ELR (cell line): Measurements from ENCODE around the gene MOCS2.

Source experiments
- DNase-seq: peaks from one replicate; pipeline ENCODE4 v3.0.0-alpha.2; 2015; ENCODE audit warnings: low read depth

MOCS2 gene

DNA sequence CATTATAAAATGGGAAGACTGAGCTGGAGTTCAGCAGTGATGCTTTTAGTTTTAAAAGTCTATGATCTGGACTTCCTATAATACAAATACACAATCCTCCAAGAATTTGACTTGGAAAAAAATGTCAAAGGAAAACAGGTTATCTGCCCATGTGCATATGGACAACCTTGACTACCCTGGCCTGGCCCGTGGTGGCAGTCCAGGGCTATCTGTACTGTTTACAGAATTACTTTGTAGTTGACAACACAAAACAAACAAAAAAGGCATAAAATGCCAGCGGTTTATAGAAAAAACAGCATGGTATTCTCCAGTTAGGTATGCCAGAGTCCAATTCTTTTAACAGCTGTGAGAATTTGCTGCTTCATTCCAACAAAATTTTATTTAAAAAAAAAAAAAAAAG, 17.3 kb downstream of the MOCS2 start:
- no peak for DNase-seq

DNA sequence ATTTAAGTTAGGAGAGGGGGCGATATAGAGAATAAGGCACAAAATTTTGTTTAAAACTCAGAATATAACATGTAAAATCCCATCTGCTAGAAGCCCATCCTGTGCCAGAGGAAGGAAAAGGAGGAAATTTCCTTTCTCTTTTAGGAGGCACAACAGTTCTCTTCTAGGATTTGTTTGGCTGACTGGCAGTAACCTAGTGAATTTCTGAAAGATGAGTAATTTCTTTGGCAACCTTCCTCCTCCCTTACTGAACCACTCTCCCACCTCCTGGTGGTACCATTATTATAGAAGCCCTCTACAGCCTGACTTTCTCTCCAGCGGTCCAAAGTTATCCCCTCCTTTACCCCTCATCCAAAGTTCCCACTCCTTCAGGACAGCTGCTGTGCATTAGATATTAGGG, 18.3 kb downstream of the MOCS2 start:
- DNase-seq: peak; percentile 86

DNA sequence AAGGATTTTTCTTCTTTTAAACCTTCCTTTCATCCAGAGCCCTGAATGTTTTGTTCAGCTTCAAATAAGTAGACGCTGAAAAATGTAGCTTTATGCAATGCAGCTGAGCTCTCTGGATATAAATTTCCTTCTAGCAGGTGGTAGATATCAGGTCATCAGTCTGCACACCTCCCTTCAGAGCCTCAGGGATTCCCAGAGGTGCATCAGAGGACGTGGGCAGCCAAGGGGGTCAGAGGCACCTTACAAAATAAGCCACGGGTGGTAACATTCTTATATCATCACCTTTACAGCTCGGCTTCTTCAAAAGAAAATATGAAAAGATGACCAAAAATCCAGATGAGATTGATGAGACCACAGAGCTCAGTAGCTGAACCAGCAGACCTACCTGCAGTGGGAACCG, 19.3 kb downstream of the MOCS2 start:
- DNase-seq: no peak

DNA sequence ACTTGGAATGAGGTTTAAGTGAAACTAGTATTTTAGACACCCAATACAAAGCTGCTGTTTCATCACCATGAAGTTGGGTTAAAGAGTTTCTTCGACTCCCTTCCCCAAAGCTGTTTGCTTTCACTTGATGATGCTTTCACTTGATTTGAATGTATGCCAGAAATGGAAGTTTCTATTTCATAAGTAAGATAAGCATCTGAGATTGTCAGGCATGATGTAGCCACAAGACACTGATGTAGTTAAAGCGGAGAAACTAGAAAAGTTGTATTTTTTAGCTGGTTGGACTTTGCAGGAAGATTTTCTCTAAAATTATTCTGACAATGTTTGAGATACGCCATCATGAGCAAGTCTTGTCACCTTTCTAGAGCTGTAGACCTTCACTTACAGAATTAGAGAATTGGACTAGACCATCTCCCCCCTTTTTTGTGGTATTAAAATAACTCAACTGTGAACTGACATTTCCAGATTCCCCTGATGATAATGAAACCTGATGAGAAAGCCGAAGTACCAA, 20.0 kb downstream of the MOCS2 start:
- DNase-seq: peak; percentile 32

DNA sequence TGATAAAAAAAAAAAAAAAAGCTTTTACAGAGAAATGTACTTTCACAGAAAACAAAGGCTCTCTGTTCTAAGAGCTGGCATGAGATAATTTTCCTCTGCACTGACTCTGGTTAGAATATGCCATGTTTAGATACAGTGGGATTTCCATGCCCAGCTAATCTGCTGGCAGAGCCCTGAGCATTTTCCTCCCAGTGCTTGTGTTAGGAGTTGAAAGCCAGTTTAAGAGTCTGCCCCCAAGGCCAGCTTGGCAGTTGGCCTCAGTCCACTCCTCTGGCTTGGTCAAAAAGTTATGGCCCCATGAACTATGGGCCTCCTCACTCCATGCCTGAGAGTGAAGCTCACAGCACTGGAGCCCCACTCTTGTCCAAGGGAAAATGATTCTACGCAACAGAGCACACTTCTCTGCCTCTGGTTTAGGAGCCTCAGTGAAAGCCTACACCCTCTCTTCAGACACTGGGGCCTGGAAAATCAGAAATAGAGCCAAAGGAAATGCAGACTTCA, 21.9 kb downstream of the MOCS2 start:
- DNase-seq: no peak

DNA sequence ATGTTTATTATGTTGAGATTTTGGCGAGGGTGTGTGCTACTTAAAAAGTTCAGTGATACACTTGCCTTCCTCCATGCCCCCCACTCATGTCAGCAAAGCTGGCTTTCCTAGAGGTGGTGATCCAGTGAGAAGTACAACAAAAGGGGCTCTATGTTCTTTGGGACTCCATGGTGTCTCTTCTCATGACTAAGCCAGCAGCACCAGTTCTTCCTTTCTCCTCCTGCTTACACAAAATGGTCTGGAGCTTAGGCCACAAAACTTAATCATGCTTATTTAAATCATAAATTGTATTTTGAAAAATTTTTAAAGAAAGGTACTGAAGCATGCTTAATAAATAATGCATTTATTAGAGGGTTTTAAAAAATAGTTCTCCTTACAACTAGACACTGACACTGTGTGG, 22.4 kb downstream of the MOCS2 start:
- DNase-seq: no peak

DNA sequence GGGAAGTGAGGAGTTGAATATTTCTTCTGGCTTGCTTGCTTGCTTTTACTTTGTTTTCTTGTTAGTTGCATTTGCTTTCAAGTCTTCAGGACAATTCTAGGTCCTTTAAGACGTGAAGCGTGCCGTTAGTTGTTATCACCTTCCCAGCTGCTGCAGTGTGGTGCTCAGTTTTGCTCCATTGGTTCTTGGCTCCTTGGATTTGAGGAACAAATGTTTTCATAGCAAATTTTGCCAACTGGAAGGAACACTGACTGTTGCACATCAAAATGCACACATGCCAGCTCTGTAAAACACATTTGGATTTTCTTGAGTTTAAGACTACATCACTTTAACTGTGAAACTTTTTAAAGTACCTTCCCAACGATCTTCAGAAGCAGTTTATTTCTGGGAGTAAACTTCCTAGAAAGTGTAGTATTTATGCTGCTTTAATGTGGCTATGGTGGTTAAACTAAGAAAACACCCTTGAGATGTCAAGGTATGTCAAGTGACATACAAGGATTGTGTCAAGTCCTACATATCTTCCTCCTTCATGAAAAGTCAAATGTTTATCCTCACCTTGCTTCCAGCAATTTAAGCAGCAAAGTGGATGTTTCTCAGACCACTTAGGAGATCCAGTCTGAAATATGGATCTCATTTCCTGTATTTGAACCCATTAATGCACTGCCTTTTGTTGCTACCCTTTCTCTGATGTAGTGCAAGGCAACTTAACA, 24.9 kb downstream of the MOCS2 start:
- DNase-seq: no peak

DNA sequence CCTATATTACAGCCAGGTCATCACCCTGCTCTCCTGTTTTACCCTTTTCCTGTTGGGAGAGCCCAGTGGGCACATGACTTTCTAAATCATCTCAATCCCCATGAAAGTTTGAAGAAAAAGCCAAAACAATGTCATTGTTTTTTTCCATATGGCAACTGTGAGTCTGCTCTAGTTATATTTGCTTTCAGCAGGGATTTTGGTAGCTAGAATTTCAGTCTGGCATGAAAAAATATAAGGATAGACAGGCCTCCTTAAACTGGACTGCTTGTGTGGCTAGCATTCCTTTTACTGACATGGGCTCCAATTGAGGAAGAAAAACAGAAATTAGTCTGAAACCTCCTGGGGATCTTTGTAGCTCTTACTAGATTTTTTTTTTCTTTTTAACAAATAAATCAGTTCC, 25.6 kb downstream of the MOCS2 start:
- DNase-seq: no peak

DNA sequence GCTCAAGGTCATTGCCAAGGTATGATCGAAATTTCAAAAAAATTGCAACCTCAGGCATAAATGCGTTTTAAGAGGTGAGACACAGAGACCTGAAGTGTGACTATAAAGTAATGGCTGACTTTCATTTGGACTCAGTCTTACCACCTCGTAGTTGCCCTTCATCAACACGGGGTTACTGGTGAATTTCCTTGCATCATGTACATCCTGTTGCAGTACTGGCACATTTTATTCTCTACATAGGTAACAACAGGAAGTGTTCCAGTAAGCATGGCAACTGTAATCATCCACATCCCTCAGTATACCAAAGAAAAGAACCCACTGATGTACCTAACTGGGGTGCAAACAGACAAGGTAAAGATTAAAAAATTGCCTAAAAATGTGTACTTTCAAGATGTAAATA, 29.3 kb downstream of the MOCS2 start:
- DNase-seq: no peak

DNA sequence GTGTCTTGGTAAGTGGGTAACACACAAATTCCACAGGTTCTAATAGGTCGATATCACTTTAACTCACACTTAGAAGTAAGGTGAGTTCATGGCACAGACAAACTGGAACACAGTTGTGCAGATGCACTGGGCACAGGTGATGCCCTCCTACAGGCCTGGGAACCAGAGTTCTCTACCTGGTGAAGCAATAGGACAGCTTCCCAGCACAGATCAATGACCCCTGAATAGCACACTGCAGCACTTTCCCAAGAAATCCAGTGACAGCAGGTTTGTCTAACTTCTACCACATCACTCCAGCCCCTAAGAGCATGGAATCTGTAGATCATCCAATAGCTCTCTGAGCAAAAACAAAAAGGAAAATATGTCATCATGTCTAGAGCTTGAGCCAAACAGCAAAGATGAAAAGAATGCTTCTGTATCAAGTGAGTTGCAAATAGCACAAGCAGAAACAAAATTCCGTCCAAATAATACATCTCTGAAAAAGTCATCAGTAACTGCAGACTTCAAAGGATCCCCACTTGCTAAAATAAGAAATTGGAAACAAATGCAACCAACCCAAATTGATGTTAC, 33.5 kb downstream of the MOCS2 start:
- no peak for DNase-seq

DNA sequence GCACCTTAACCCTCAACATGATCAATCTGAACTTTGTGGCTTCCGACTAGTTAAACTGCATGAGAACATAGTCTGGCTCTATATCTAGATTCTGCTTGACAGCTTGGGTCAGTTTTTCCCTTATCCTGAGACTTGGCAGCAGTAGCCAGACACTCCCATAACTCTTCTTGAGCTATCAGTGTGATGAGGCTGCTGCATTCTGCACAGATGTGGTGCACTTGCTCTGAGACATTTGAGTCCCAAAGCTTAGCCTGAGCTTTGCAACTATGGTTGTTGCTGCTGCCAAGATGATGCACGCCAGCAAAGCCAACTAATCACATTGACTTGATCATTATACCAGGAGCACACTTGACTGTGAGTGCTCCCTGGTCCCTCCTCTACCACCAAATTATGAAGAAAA, 36.2 kb downstream of the MOCS2 start:
- DNase-seq: no peak

DNA sequence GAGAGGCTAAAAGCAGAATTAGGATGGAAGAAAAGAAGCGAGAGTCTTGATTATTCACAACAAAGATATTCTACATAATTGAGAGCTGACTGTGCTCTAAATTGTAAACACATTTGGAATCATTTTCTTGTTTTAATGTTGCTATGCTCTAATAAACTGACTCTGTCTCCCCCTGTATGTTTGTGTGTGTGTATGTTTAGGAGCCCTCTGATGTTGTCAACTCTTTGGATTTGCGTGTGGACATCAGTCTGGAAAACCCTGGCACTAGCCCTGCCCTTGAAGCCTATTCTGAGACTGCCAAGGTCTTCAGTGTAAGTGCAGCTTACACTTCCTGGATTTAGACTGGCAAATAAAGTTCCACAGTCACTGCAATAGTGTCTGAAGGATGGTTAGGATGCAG, 37.8 kb downstream of the MOCS2 start:
- DNase-seq: peak; percentile 62

DNA sequence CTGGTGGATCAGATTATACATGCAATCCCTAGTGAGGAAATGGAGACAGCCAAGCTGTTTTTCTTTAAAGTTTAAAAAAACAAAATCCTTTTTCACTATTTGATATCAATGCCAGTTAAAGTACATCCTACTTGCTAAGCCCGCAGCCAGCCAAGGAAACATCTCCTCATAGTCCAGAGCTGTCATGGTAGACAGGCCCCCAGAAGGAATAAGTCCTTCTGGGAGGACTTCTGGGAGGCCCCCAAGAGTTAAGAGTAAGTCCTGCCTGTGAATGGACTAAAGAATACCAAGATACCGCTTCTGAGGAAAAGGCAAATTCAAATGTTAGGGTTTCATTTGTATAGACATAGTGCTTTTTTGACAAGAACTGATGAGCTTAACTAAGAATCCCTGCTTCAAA, 38.3 kb downstream of the MOCS2 start:
- DNase-seq: no peak

DNA sequence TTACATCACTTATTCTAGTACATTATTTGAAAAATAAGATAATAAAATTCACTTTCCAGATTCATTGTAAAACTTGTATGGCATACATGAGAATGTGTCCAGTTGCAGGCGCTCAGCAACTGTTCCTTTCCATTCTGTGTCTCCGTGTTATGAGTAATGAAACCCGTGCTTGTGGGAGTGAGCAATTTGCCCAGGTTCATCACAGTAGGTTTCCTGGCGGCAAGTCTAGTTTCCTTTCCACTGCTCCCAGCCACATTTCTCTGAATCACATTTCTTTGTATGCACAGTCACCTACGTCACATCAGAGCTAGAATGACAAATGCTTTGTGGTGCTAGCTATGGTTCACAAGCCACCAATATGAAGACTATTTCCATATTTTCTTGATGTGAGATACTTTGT, 39.9 kb downstream of the MOCS2 start:
- peak; percentile 96 for DNase-seq

DNA sequence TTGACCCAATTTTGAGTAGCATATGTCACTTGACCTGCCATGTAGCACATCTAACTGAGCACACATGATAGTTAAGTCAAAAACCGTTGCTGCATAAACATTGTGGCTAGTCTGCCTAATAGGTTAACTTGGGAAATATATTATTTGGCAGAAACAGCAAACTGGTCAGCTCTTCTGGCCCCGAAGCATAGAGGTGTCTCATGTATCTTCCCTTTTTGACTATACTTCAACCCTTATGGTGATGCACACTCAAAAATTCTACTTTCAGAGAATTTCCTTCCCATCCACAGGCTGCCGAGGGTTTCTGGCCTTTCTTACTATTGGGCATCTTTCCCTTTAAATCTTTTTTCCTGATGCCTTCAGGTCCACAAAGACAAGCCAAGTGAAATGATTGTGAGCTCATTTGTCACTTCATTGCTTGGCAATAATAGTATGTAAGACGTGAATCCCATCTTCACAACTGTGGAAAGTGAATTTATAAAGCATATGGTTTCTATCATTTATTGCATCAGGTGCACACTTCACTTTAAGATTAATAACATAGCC, 41.2 kb downstream of the MOCS2 start:
- no peak for DNase-seq

DNA sequence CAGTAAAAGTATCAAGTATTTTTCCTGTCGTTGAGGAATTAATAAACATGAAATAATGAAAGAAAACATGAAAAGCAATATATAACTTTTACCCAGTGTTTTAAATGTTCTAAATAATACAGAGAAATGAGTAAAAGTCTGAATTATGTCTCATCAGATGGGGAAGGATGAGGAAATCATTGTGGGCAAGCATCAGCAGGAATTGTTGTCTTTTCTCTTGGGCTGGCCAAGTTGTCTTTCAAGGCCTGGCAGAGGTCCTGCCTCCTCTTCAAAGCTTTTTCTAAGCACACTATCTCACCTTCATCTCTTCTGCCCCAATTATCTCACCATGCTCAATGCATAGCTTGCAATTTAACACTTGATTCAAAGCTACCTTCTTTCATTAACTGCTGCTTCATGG, 41.9 kb downstream of the MOCS2 start:
- DNase-seq: peak; percentile 30

DNA sequence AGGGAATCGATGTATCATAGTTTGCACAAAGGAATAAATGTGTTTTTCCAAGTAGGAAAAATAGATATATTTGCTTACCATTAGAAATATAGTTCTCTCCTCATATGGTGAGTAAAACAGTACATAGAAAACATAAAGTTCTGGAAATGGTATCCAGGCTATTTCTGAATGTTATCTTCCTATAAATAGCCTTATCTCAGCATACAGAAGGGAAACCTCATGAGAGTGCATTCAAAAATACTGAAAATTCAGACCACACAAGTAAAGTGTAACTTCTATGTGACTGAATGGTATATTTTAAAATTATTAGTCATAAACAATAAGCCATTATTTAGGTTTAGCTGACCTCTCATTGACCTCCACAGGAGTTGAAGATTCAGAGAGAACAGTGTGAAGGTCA, 43.5 kb downstream of the MOCS2 start:
- DNase-seq: no peak

DNA sequence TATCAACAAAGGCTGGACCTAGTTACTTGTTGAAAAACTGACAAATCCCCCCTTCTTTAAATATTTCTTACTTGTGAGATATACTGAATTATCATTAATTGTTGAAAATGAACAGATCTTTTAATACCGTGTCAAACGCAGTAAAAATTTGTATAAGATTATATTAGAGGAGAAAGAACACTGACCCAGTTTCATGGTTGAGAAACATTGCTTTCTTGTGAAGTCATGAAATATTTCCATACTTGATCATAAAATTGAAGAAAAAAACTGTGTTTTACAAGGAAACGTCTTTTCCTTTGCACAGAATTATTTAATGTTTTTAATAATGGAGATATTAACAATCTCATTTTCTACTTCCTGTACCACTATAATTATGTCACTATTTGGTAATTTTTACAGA, 45.8 kb downstream of the MOCS2 start:
- peak; percentile 22 for DNase-seq

DNA sequence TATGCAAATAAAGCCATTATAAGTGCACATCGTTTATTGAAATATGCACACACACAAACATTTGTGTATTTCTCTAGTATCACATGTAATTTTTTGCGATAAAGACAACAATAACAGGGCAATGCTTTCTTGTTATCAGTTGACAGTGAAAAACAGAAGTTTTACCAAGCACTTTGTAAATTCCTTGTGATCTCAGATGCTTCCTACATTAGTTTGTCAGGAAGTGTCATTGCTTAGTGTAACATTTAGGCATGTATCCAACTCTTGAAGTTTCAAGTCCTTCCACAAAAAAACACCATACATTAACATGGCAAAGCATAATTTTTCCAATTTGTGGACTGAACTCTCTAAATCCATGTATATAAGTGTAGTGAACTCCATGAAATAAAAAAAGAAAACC, 46.4 kb downstream of the MOCS2 start:
- peak; percentile 67 for DNase-seq

DNA sequence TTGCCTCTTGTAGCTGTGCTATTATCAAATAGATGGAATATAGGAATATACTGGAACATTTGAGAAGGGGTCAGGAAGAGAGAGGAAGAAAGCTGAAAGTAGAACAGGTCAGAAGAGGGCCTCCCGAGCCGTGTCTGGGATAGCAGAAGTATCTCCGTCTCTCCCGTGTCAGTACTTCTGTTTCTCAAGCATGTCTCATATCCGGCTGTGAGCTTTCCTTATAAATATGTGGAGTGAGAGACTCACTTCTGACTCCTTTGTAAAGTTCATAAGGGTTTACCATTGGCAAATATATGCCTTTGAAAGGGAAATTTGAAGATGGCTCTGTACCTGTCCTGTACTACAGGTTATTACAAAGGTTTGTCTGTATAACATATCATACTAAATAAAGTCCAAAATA, 50.3 kb downstream of the MOCS2 start:
- DNase-seq: peak; percentile 56

DNA sequence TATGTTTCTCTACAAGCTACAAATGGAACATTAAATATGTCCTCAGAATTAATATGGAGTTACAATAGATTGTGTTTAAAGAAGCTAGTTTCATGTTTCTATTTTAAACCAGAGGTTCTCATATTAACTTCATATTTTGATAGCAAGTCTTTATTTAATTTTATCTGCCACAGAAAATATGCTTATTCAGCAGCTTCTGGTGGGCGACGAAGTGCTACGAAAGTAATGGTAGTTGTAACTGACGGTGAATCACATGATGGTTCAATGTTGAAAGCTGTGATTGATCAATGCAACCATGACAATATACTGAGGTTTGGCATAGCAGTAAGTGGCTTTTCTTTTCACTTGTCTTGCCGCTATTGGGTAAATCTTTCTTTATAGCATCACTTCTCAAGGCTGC, 54.2 kb downstream of the MOCS2 start:
- DNase-seq: no peak

DNA sequence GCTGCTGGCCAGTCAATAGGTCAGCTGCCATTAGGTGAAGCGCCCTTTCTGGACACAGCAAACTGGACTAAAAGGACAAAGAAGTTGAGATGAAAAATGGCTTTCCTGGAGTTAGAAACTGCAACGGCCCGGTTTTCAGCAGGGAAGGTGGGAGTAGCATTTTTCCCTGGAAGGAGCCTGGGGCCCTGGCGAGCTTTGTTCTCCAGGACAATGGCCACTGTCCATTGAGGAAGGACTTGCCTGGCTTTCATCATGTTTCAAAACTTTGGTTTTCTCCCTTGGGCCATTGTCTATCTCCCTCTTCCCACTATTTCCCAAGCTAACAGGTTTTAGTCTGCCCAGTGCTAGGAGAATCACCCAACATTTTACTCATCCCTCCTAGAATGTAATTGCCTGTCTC, 56.2 kb downstream of the MOCS2 start:
- DNase-seq: no peak

DNA sequence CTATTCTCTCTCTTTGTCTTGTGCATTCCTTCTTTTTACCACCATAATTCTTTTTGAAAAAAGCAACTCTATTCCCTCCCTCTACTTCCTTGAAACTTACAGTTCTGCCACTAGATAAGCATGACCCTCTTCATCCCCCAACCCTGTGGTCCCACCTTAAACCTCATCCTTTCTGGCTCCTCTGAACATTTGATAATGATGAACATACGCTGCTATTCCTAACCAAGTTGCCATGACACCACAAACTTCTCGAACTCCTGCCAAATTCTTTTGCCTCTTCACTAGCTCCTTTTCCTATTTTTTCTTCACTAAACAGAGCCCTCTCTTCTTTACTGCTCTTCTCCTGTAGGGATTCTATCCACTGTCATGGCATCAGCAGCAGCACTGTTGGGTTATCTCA, 57.1 kb downstream of the MOCS2 start:
- no peak for DNase-seq

DNA sequence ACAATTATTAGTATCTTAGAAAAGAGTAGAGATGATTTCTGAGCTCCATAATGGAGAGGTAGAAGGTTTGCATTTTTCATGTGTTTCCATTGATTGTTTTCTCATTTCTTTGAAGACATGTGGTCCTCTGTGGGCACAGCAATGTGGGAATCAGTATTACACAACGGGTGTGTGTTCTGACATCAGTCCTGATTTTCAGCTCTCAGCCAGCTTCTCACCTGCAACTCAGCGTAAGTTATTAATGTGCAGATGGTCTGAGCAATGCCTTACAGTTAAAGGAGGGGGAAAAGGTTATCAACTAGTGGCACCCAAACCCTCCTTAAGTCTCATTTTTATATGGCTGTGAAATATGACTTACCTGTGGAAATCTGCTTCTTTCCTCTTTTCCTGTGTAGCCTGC, 61.3 kb downstream of the MOCS2 start:
- no peak for DNase-seq
